K562 (cell line): ENCODE results near the gene CHMP1A. TPM values are rescaled to one million over a fixed set of nuclear protein-coding genes. Genes with fewer than 3 reads are reported as not detected.

Source experiments
- ARID4B ChIP-seq: sonication (generic); formaldehyde crosslinking; IDR thresholded peaks from 2 replicates; pipeline ENCODE4 v1.8.0; 2022; ENCODE audit warnings: mild to moderate bottlenecking, missing genetic modification reagents
- CCAR2 ChIP-seq: fragments of 200-400 bp; formaldehyde crosslinking; IDR thresholded peaks from 2 replicates; pipeline ENCODE4 v1.6.1; 2017; ENCODE audit warnings: mild to moderate bottlenecking, low read depth, low read length
- E2F1 ChIP-seq: sonication (generic); formaldehyde crosslinking; IDR thresholded peaks from 2 replicates; pipeline ENCODE4 v1.8.1; 2023; ENCODE audit warnings: mild to moderate bottlenecking, missing genetic modification reagents, moderate library complexity
- EP400 ChIP-seq: fragments of 450-650 bp; IDR thresholded peaks from 2 replicates; pipeline ENCODE4 v1.6.1; 2017; ENCODE audit warnings: antibody characterized with exemption, mild to moderate bottlenecking, moderate library complexity
- HDAC2 ChIP-seq: fragments of 450-650 bp; IDR thresholded peaks from 2 replicates; pipeline ENCODE4 v1.6.1; 2016; ENCODE audit warnings: mild to moderate bottlenecking
- MTA3 ChIP-seq: fragments of 450-650 bp; formaldehyde crosslinking; IDR thresholded peaks from 2 replicates; pipeline ENCODE4 v1.6.1; 2017; ENCODE audit warnings: mild to moderate bottlenecking, borderline replicate concordance
- SIN3A ChIP-seq, 2 experiments: fragments of 150-350 bp in 1 of 2; IDR thresholded peaks; 2 replicates each; pipeline ENCODE4 v1.6.1; 2011 to 2016; ENCODE audit warnings: borderline replicate concordance in 2 of 2, low read depth in 2 of 2, low read length in 2 of 2, mild to moderate bottlenecking in 2 of 2, moderate library complexity in 2 of 2; ENCODE audit not compliant: control insufficient read depth in 1 of 2
- TEAD2 ChIP-seq: fragments of 450-650 bp; IDR thresholded peaks from 2 replicates; pipeline ENCODE4 v1.6.1; 2016; ENCODE audit warnings: missing genetic modification characterization, control low read depth, missing compliant biosample characterization
- ZBTB12 ChIP-seq: fragments of 250-450 bp; sonication (Bioruptor Pico); IDR thresholded peaks from 2 replicates; pipeline ENCODE4 v1.4.0; 2020
- ZBTB2 ChIP-seq: fragments of 450-650 bp; IDR thresholded peaks from 2 replicates; pipeline ENCODE4 v1.6.1; 2016; ENCODE audit warnings: antibody characterized with exemption
- ZKSCAN8 ChIP-seq: fragments of 200-800 bp; sonication (Bioruptor generic); IDR thresholded peaks from 2 replicates; pipeline ENCODE4 v1.6.1; 2016; ENCODE audit warnings: missing genetic modification characterization, missing compliant biosample characterization
- ZNF639 ChIP-seq, 2 experiments: fragments of 200-800 bp in 1 of 2; sonication (Bioruptor generic) in 1 of 2; sonication (generic) in 1 of 2; formaldehyde crosslinking in 1 of 2; IDR thresholded peaks in 1 of 2; conservative IDR thresholded peaks in 1 of 2; 2 replicates each; pipeline versions ENCODE4 v1.5.0 to v1.6.1; 2016 to 2020; ENCODE audit warnings: missing compliant biosample characterization in 1 of 2, missing genetic modification characterization in 1 of 2, missing genetic modification reagents in 1 of 2
- polyA plus RNA-seq, 8 experiments: library from polyadenylated mRNA; depleted of rRNA in 4 of 8; stranded (reverse) in 5 of 8; unstranded in 3 of 8; fragments of >200 nt; fragmentation: Nextera tagmentation in 2 of 8; fragmentation: Illumina TruSeq in 1 of 8; extraction: Ambion mirVana in 2 of 8; extraction: Trizol in 1 of 8; gene quantifications; 2 replicates each; pipeline versions ENCODE4 v1.2.1 to v1.2.3, GENCODE V29; 2011 to 2014; ENCODE audit warnings: inconsistent platforms in 1 of 8, missing spikeins in 1 of 8
- total RNA-seq, 7 experiments: library from RNA; depleted of rRNA in 6 of 7; stranded (reverse); fragments of >200 nt in 6 of 7; fragmentation: Illumina TruSeq in 2 of 7; extraction: Trizol in 2 of 7; gene quantifications; 2 replicates each; pipeline versions ENCODE4 v1.2.1 to v1.2.3, GENCODE V29; 2011 to 2021; ENCODE audit warnings: low replicate concordance in 1 of 7

Gene CHMP1A
- total and polyA plus RNA-seq, 9 of the 15 experiments (the other 6 are each of a cell fraction or from before 2014, with no cell fraction given), result 0.83 to 79.9 (median 45.2) TPM

GRCh38 chr16:89686520-89687091 lies 29.1 kb upstream of the CHMP1A start, which contains the start of gene CDK10 (continued):
- peak; percentile 30; the same call in 1 of the 2 replicates for TF ChIP-seq MTA3
- peak in 1 of 2 experiments; percentile 59; a peak in 2 of 4 replicates for TF ChIP-seq SIN3A (IDR thresholded peaks at IDR 0.05; ENCODE audit: borderline replicate concordance in 2 of 2, control insufficient read depth in 1 of 2, low read depth in 2 of 2, low read length in 2 of 2)
- TF ChIP-seq E2F1 (CRISPR knock-in tag), result peak; percentile 92
- TF ChIP-seq TEAD2 (tag), result no peak
- TF ChIP-seq HDAC2, result 0 out of 2 replicates have a peak, but pooled peaks have one; percentile 73
- TF ChIP-seq CCAR2, result no peak
- no peak for TF ChIP-seq ZBTB12
- TF ChIP-seq ZKSCAN8 (CRISPR knock-in tag), result no peak
- peak in 1 of 2 experiments; percentile 82; a peak in 2 of 4 replicates for TF ChIP-seq ZNF639 (CRISPR knock-in tag; conservative IDR thresholded peaks at IDR 0.05 in 1 of 2, IDR thresholded peaks at IDR 0.05 in 1 of 2)
- peak; percentile 88; the same call in 1 of the 2 replicates for TF ChIP-seq ARID4B
- peak; percentile 86 for TF ChIP-seq ZBTB2
- peak; percentile 97 for TF ChIP-seq EP400
